HepG2 (cell line): ENCODE results near the gene RPL37A. TPM values are rescaled to one million over a fixed set of nuclear protein-coding genes. Genes with fewer than 3 reads are reported as not detected.
A peak's percentile ranks its signal among the peaks of the same experiment; 100 is the strongest.

Source experiments
- ATF7 ChIP-seq, 2 experiments: fragments of 450-650 bp in 1 of 2; sonication (generic) in 1 of 2; formaldehyde crosslinking in 1 of 2; IDR thresholded peaks; 2 replicates each; pipeline versions ENCODE4 v1.4.0 to v1.6.1; 2016 to 2020; ENCODE audit warnings: antibody characterized with exemption in 1 of 2, mild to moderate bottlenecking in 1 of 2, missing genetic modification reagents in 1 of 2
- GPBP1L1 ChIP-seq: sonication (generic); formaldehyde crosslinking; IDR thresholded peaks from 2 replicates; pipeline ENCODE4 v1.5.0; 2020; ENCODE audit warnings: mild to moderate bottlenecking, missing genetic modification reagents
- JDP2 ChIP-seq: sonication (generic); formaldehyde crosslinking; IDR thresholded peaks from 2 replicates; pipeline ENCODE4 v1.8.1; 2022; ENCODE audit warnings: missing genetic modification reagents, borderline replicate concordance
- NR3C1 ChIP-seq: sonication (generic); formaldehyde crosslinking; IDR thresholded peaks from 2 replicates; pipeline ENCODE4 v1.4.0; 2020; ENCODE audit warnings: missing genetic modification reagents
- RFXAP ChIP-seq: sonication (generic); formaldehyde crosslinking; IDR thresholded peaks from 2 replicates; pipeline ENCODE4 v1.4.0; 2020; ENCODE audit warnings: missing genetic modification reagents, borderline replicate concordance
- RORA ChIP-seq: sonication (generic); formaldehyde crosslinking; IDR thresholded peaks from 2 replicates; pipeline ENCODE4 v1.5.0; 2020; ENCODE audit warnings: mild to moderate bottlenecking, missing genetic modification reagents, moderate library complexity
- SMARCE1 ChIP-seq: fragments of 450-650 bp; IDR thresholded peaks from 2 replicates; pipeline ENCODE4 v1.6.1; 2017; ENCODE audit warnings: borderline replicate concordance
- SP140L ChIP-seq: sonication (generic); formaldehyde crosslinking; IDR thresholded peaks from 2 replicates; pipeline ENCODE4 v1.4.0; 2020; ENCODE audit warnings: missing genetic modification reagents, borderline replicate concordance
- ZBTB21 ChIP-seq: sonication (generic); formaldehyde crosslinking; IDR thresholded peaks from 2 replicates; pipeline ENCODE4 v1.4.0; 2020; ENCODE audit warnings: missing genetic modification reagents
- ZNF160 ChIP-seq: sonication (generic); formaldehyde crosslinking; IDR thresholded peaks from 2 replicates; pipeline ENCODE4 v1.8.0; 2022; ENCODE audit warnings: mild to moderate bottlenecking, inconsistent platforms, missing genetic modification reagents
- ZNF234 ChIP-seq: sonication (generic); formaldehyde crosslinking; conservative IDR thresholded peaks from 2 replicates; pipeline ENCODE4 v1.5.1; 2020; ENCODE audit warnings: mild to moderate bottlenecking, missing genetic modification reagents
- ZNF235 ChIP-seq: sonication (generic); formaldehyde crosslinking; IDR thresholded peaks from 2 replicates; pipeline ENCODE4 v1.8.1; 2023; ENCODE audit warnings: mild to moderate bottlenecking, missing genetic modification reagents, borderline replicate concordance
- ZNF512B ChIP-seq: sonication (generic); formaldehyde crosslinking; IDR thresholded peaks from 2 replicates; pipeline ENCODE4 v1.5.1; 2020; ENCODE audit warnings: missing genetic modification reagents, mild to moderate bottlenecking, borderline replicate concordance
- ZNF543 ChIP-seq: sonication (generic); formaldehyde crosslinking; IDR thresholded peaks from 2 replicates; pipeline ENCODE4 v1.4.0; 2020; ENCODE audit warnings: mild to moderate bottlenecking, missing genetic modification reagents
- ZNF558 ChIP-seq: sonication (generic); formaldehyde crosslinking; IDR thresholded peaks from 2 replicates; pipeline ENCODE4 v1.9.0; 2022; ENCODE audit warnings: mild to moderate bottlenecking, missing genetic modification reagents, borderline replicate concordance
- ZNF615 ChIP-seq: sonication (generic); formaldehyde crosslinking; IDR thresholded peaks from 2 replicates; pipeline ENCODE4 v1.5.0; 2020; ENCODE audit warnings: mild to moderate bottlenecking, missing genetic modification reagents, borderline replicate concordance
- ZNF816 ChIP-seq: sonication (generic); formaldehyde crosslinking; IDR thresholded peaks from 2 replicates; pipeline ENCODE4 v1.8.0; 2022; ENCODE audit warnings: missing genetic modification reagents, mild to moderate bottlenecking, borderline replicate concordance
- ZNF841 ChIP-seq: sonication (generic); formaldehyde crosslinking; IDR thresholded peaks from 2 replicates; pipeline ENCODE4 v1.8.1; 2023; ENCODE audit warnings: missing genetic modification reagents, borderline replicate concordance
- ZNF883 ChIP-seq: sonication (generic); formaldehyde crosslinking; IDR thresholded peaks from 2 replicates; pipeline ENCODE4 v1.5.1; 2020; ENCODE audit warnings: mild to moderate bottlenecking, missing genetic modification reagents; ENCODE audit errors: not compliant biosample characterization
- ZSCAN31 ChIP-seq: sonication (generic); formaldehyde crosslinking; IDR thresholded peaks from 2 replicates; pipeline ENCODE4 v1.5.0; 2020; ENCODE audit warnings: low read depth, mild to moderate bottlenecking, missing genetic modification reagents
- ZXDC ChIP-seq: sonication (generic); formaldehyde crosslinking; IDR thresholded peaks from 2 replicates; pipeline ENCODE4 v1.5.0; 2020; ENCODE audit warnings: mild to moderate bottlenecking, missing genetic modification reagents
- polyA plus RNA-seq, 8 experiments: library from polyadenylated mRNA; depleted of rRNA in 3 of 8; stranded (reverse) in 7 of 8; unstranded in 1 of 8; fragments of >200 nt; fragmentation: Illumina TruSeq in 4 of 8; extraction: Trizol in 4 of 8; gene quantifications; 2 replicates each; pipeline versions ENCODE4 v1.2.1 to v1.2.3, GENCODE V29; 2011 to 2016; ENCODE audit warnings: low read depth in 4 of 8, missing spikeins in 1 of 8, mixed read lengths in 1 of 8; ENCODE audit not compliant: insufficient read depth in 1 of 8
- total RNA-seq, 5 experiments: library from RNA; depleted of rRNA; stranded (reverse); fragments of >200 nt; fragmentation: Illumina TruSeq; extraction: Trizol; gene quantifications; 2 replicates each; pipeline ENCODE4 v1.2.3, GENCODE V29; 2016; ENCODE audit warnings: low read depth in 1 of 5

Gene RPL37A
- total and polyA plus RNA-seq, 2 of the 13 experiments (the other 11 are each of a cell fraction or from before 2014, with no cell fraction given) = 6,902 to 7,910 TPM

- TF ChIP-seq RORA (CRISPR knock-in tag) = 0 out of 2 replicates have a peak, but pooled peaks have one; percentile 83
- no peak for TF ChIP-seq ATF7 (IDR thresholded peaks at IDR 0.05)
- TF ChIP-seq ATF7 (CRISPR knock-in tag; IDR thresholded peaks at IDR 0.05) = peak; percentile 86
- TF ChIP-seq ZNF816 (CRISPR knock-in tag) = peak; percentile 90; the same call in 1 of the 2 replicates
- no peak for TF ChIP-seq GPBP1L1 (CRISPR knock-in tag)
- TF ChIP-seq ZNF558 (CRISPR knock-in tag) = peak; percentile 99; the same call in 1 of the 2 replicates
- 0 out of 2 replicates have a peak, but pooled peaks have one; percentile 81 for TF ChIP-seq ZXDC (CRISPR knock-in tag)
- no peak; the same call in 1 of the 2 replicates for TF ChIP-seq ZNF160 (CRISPR knock-in tag)
- TF ChIP-seq SMARCE1 = no peak
- peak; percentile 65; the same call in 1 of the 2 replicates for TF ChIP-seq ZNF234 (CRISPR knock-in tag)
- peak; percentile 67; the same call in 1 of the 2 replicates for TF ChIP-seq RFXAP (CRISPR knock-in tag)
- TF ChIP-seq ZNF883 = peak; percentile 95
- peak; percentile 91 for TF ChIP-seq ZNF512B (CRISPR knock-in tag)
- peak; percentile 99 for TF ChIP-seq ZSCAN31 (CRISPR knock-in tag)
- peak; percentile 28; the same call in 1 of the 2 replicates for TF ChIP-seq ZNF615 (CRISPR knock-in tag)
- 0 out of 2 replicates have a peak, but pooled peaks have one; percentile 25 for TF ChIP-seq ZNF841 (CRISPR knock-in tag)
- TF ChIP-seq ZNF543 (CRISPR knock-in tag) = peak; percentile 94
- TF ChIP-seq ZNF235 (CRISPR knock-in tag) = peak; percentile 96; the same call in 1 of the 2 replicates
- no peak for TF ChIP-seq JDP2
- TF ChIP-seq SP140L (CRISPR knock-in tag) = peak; percentile 97
- TF ChIP-seq NR3C1 (CRISPR knock-in tag) = no peak
- peak; percentile 13; the same call in 1 of the 2 replicates for TF ChIP-seq ZBTB21
Observed at GRCh38 chr2:216498379-216499352, at the start of gene RPL37A (continued).
